ENCODE data around the gene NMNAT2. TPM values are rescaled to one million over a fixed set of nuclear protein-coding genes. Genes with fewer than 3 reads are reported as not detected.

Gene NMNAT2
- total RNA-seq, 1 donor from 2014 or later = 0.50 TPM

DNA sequence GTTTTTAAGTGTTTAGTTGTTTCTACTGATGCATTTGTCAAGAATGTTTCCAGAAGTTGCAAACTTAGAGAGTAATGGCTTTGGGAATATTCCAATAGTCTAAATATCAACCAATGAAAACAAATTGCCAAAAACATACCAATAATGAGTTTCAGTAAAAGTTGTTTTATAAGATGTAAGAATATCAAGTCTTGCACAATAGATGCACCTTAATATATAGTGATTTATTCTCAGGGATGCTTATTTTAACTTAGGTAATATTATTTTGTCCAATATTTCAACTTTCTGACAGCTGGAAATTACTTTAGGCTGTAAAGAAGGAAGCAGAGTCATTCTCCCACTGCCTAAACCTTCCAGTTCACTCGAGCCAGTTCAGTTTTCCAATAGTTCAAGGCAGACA lies 5.4 kb upstream of the NMNAT2 start:
- no peaks in the 10 kb centered on the region for H3K4me1 Mint-ChIP-seq (ENCODE audit: low read depth, unreplicated experiment)
- H3K36me3 ChIP-seq (ENCODE audit: insufficient read depth, low read length) = no peaks in the 10 kb centered on the region
- TF ChIP-seq EZH2 (IDR thresholded peaks at IDR 0.05; ENCODE audit: insufficient read depth, low read length) = no peak
- TF ChIP-seq, protein P1, sequence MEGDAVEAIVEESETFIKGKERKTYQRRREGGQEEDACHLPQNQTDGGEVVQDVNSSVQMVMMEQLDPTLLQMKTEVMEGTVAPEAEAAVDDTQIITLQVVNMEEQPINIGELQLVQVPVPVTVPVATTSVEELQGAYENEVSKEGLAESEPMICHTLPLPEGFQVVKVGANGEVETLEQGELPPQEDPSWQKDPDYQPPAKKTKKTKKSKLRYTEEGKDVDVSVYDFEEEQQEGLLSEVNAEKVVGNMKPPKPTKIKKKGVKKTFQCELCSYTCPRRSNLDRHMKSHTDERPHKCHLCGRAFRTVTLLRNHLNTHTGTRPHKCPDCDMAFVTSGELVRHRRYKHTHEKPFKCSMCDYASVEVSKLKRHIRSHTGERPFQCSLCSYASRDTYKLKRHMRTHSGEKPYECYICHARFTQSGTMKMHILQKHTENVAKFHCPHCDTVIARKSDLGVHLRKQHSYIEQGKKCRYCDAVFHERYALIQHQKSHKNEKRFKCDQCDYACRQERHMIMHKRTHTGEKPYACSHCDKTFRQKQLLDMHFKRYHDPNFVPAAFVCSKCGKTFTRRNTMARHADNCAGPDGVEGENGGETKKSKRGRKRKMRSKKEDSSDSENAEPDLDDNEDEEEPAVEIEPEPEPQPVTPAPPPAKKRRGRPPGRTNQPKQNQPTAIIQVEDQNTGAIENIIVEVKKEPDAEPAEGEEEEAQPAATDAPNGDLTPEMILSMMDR (IDR thresholded peaks at IDR 0.05; ENCODE audit: insufficient read depth, low read depth, low read length) = no peak

DNA sequence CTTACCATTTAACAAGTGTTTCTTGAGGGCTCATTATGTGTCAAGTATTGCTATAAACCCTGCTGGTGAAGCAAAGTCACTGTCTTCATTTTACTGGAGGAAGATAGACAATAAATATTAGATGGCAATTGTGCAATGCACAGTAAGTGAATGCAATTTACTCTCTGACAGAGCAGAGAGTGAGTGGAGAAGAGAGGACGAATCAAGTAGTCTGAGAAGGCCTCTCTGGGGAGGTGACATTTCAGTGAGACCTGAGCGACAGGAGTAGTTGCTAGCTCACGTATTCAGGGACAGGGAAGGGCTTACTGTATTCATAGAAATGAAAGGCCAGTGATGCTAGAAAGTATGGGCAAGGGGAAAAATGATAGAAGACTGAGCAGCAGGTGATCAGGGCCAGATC lies 1.2 kb upstream of the NMNAT2 start:
- peaks cover 8% of the 10 kb centered on the region for H3K4me1 Mint-ChIP-seq (ENCODE audit: low read depth, unreplicated experiment)
- no peak overlapping the region for H3K27ac ChIP-seq (ENCODE audit: low read depth, low read length)
- H2AFZ ChIP-seq (ENCODE audit: low read depth, low read length) = no peak overlapping the region
- no peak overlapping the region for H3K4me3 ChIP-seq (ENCODE audit: insufficient read depth, low read depth, low read length)
- no peaks in the 10 kb centered on the region for H3K36me3 Mint-ChIP-seq (ENCODE audit: low read depth, unreplicated experiment)
- TF ChIP-seq, protein P1 (IDR thresholded peaks at IDR 0.05; ENCODE audit: insufficient read depth, low read depth, low read length) = no peak
- TF ChIP-seq EZH2 (IDR thresholded peaks at IDR 0.05; ENCODE audit: insufficient read depth, low read length) = no peak
- no peak overlapping the region for H3K4me3 Mint-ChIP-seq (ENCODE audit: unreplicated experiment)
- no peak overlapping the region for H3K27ac Mint-ChIP-seq (ENCODE audit: unreplicated experiment)
- no peaks in the 10 kb centered on the region for H3K79me2 ChIP-seq (ENCODE audit: insufficient read depth, low read length)
- no peak for DNase-seq (ENCODE audit: low read depth)
- H3K27me3 ChIP-seq (ENCODE audit: insufficient read depth, low read length) = peaks cover 48% of the 10 kb centered on the region
- H3K9me3 Mint-ChIP-seq (ENCODE audit: unreplicated experiment) = peaks cover 2% of the 10 kb centered on the region
- peaks cover 16% of the 10 kb centered on the region for H3K4me1 ChIP-seq (ENCODE audit: insufficient read depth, low read length)
- H3K9me3 ChIP-seq (ENCODE audit: insufficient read depth, low read depth, low read length) = no peaks in the 10 kb centered on the region
- no peak overlapping the region for H3K9ac ChIP-seq (ENCODE audit: low read length)
- H3K36me3 ChIP-seq (ENCODE audit: insufficient read depth, low read length) = no peaks in the 10 kb centered on the region
- H3K27me3 Mint-ChIP-seq (ENCODE audit: low read depth, unreplicated experiment) = peaks cover 46% of the 10 kb centered on the region
- no peak overlapping the region for H3K4me2 ChIP-seq (ENCODE audit: low read length)
- H4K20me1 ChIP-seq (ENCODE audit: insufficient read depth, low read length) = peaks cover 4% of the 10 kb centered on the region
- no peak for FAIRE-seq

More for the DNA sequence above, 5.4 kb upstream of the NMNAT2 start:
- no peak for FAIRE-seq
- H4K20me1 ChIP-seq (ENCODE audit: insufficient read depth, low read length) = no peaks in the 10 kb centered on the region
- no peak for DNase-seq (ENCODE audit: low read depth)
- H3K79me2 ChIP-seq (ENCODE audit: insufficient read depth, low read length) = no peaks in the 10 kb centered on the region
- H3K27ac ChIP-seq (ENCODE audit: low read depth, low read length) = no peak overlapping the region
- no peak overlapping the region for H3K4me2 ChIP-seq (ENCODE audit: low read length)
- H3K9ac ChIP-seq (ENCODE audit: low read length) = no peak overlapping the region
- H3K27ac Mint-ChIP-seq (ENCODE audit: unreplicated experiment) = no peak overlapping the region
- H3K4me3 ChIP-seq (ENCODE audit: insufficient read depth, low read depth, low read length) = no peak overlapping the region
- no peaks in the 10 kb centered on the region for H3K36me3 Mint-ChIP-seq (ENCODE audit: low read depth, unreplicated experiment)
- peaks cover 4% of the 10 kb centered on the region for H3K9me3 Mint-ChIP-seq (ENCODE audit: unreplicated experiment)
- peaks cover 18% of the 10 kb centered on the region for H3K27me3 Mint-ChIP-seq (ENCODE audit: low read depth, unreplicated experiment)
- H3K4me1 ChIP-seq (ENCODE audit: insufficient read depth, low read length) = no peaks in the 10 kb centered on the region
- H2AFZ ChIP-seq (ENCODE audit: low read depth, low read length) = no peak overlapping the region
- peaks cover 19% of the 10 kb centered on the region for H3K27me3 ChIP-seq (ENCODE audit: insufficient read depth, low read length)
- no peak overlapping the region for H3K4me3 Mint-ChIP-seq (ENCODE audit: unreplicated experiment)
- H3K9me3 ChIP-seq (ENCODE audit: insufficient read depth, low read depth, low read length) = no peaks in the 10 kb centered on the region

DNA sequence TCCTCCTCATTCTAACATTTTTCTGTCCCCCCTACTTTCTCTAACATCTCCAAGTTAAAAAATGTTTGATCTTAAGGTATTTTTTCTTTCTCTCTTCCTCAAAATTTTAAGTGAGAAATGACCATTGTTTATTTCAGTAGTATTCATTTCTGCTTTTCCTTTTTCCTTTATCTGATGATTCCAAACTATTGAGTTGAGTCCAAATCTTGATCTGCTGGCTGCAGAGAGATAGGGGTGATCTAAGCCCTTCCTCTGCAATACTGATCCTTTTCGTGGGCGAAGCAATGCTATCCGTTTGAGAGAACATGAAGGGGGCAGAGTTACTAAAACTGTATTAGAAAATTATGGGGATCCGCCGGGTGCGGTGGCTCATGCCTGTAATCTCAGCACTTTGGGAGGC lies 516 bp upstream of the NMNAT2 start:
- Histone ChIP-seq H3K36me3 (ENCODE audit: insufficient read depth, low read length) (no peaks in the 10 kb centered on the region), H3K27ac (ENCODE audit: low read depth, low read length) (no peak overlapping the region), H3K9me3 (ENCODE audit: insufficient read depth, low read depth, low read length) (no peaks in the 10 kb centered on the region), H4K20me1 (ENCODE audit: insufficient read depth, low read length) (peaks cover 4% of the 10 kb centered on the region), H3K27me3 (ENCODE audit: insufficient read depth, low read length) (peaks cover 48% of the 10 kb centered on the region), H3K4me3 (ENCODE audit: insufficient read depth, low read depth, low read length) (no peak overlapping the region), H3K4me1 (ENCODE audit: insufficient read depth, low read length) (peaks cover 16% of the 10 kb centered on the region), H3K9ac (ENCODE audit: low read length) (no peak overlapping the region), H3K79me2 (ENCODE audit: insufficient read depth, low read length) (no peaks in the 10 kb centered on the region), H2AFZ (ENCODE audit: low read depth, low read length) (no peak overlapping the region), H3K4me2 (ENCODE audit: low read length) (peak overlapping the region; percentile 96)
- Mint-ChIP-seq H3K4me3 (ENCODE audit: unreplicated experiment) (peak overlapping the region; percentile 85), H3K36me3 (ENCODE audit: low read depth, unreplicated experiment) (no peaks in the 10 kb centered on the region), H3K9me3 (ENCODE audit: unreplicated experiment) (peaks cover 2% of the 10 kb centered on the region), H3K4me1 (ENCODE audit: low read depth, unreplicated experiment) (peaks cover 8% of the 10 kb centered on the region), H3K27me3 (ENCODE audit: low read depth, unreplicated experiment) (peaks cover 48% of the 10 kb centered on the region), H3K27ac (ENCODE audit: unreplicated experiment) (no peak overlapping the region)
- DNase-seq (ENCODE audit: low read depth) = no peak
- TF ChIP-seq, protein P1 (IDR thresholded peaks at IDR 0.05; ENCODE audit: insufficient read depth, low read depth, low read length) = no peak
- TF ChIP-seq EZH2 (IDR thresholded peaks at IDR 0.05; ENCODE audit: insufficient read depth, low read length) = no peak
- FAIRE-seq = no peak
